Stimulated activated CD4-positive, alpha-beta T cell treated with anti-CD3 and anti-CD28 coated beads, TNF-alpha, amount 100 ng/mL, for 1 hour (primary cell): ENCODE measurements around the gene TEAD4.
A peak's percentile ranks its signal among the peaks of the same experiment; 100 is the strongest.

ENCODE experiments used
- DNase-seq, 3 donors: peaks; one replicate each; pipeline ENCODE4 v3.0.0-alpha.2; 2020; ENCODE audit warnings: low read depth in 3 of 3, low spot score in 1 of 3

Gene TEAD4

DNA sequence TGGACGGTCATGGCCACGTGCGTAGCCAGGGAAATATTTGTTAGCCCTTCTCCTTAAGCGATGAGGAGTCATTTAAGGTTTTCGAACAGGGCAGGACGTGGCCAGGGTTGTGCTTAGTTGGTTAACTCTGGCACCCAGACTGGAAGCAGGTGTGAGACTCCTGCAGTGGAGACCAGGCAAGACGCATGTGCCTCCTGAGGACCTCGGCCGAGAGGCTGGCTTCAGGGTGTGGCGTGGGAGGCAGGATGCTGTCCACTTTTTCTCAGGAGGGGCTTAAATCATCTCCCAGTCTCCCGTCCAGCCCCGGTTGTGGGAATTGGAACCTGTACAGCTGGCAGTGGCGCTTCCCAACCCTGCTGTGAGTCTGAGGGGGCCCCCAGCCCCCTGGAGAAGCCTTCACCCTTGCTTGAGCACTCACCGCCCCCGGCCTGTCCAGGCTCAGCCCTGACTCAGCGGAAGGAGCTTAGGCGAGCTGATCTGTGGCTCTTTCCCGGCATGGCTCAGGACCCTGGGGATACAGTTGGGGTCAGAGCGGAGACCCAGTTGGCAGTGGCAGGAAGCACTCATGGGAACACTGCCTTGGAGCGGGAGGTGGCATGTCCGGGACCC is 71.7 kb downstream of the TEAD4 start:
- no peak for DNase-seq

GRCh38 chr12:3032161-3032560 is 73.0 kb downstream of the TEAD4 start:
- no peak for DNase-seq

- DNase-seq = no peak
These were observed 73.8 kb downstream of the TEAD4 start for GRCh38 chr12:3032770-3033538.

DNA sequence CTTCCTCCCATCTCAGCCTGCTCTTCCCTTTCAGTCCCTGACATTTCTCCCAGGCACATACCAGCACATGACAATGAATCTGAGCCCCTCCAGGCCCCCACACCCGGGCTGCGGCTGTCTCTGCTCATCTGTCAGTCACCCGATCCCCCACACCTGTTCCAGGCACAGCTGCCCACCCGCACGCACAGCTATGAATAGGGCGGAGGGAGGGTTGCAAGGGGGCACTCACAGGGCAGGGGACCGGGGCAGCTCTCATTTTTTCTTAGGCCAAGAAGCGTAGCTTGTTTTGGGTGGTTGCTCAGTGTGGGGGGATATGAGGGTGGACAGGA is 74.3 kb downstream of the TEAD4 start:
- DNase-seq = no peak

- no peak for DNase-seq
These were observed 75.0 kb downstream of the TEAD4 start for GRCh38 chr12:3034067-3034750.

DNA sequence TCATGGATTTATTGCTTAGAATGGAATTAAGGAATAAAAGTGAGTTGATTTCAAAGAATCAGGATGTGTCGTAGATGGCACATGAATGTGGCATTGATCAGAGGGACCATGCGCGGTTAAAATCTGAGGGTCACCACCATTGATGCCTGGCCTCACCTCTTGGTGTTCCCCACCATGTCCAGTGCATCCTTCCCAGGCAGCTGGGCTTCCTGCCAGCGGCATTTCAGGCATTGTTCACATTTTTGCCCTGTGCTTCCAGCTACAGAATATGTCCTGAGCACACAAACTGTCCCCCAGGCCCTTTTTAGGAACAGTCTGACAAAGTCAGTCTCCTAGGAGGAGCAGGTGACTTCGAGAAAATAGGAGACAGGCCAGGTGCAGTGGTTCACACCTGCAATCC is 76.0 kb downstream of the TEAD4 start:
- no peak for DNase-seq

- no peak for DNase-seq
These were observed 76.9 kb downstream of the TEAD4 start for GRCh38 chr12:3035815-3036702.

DNA sequence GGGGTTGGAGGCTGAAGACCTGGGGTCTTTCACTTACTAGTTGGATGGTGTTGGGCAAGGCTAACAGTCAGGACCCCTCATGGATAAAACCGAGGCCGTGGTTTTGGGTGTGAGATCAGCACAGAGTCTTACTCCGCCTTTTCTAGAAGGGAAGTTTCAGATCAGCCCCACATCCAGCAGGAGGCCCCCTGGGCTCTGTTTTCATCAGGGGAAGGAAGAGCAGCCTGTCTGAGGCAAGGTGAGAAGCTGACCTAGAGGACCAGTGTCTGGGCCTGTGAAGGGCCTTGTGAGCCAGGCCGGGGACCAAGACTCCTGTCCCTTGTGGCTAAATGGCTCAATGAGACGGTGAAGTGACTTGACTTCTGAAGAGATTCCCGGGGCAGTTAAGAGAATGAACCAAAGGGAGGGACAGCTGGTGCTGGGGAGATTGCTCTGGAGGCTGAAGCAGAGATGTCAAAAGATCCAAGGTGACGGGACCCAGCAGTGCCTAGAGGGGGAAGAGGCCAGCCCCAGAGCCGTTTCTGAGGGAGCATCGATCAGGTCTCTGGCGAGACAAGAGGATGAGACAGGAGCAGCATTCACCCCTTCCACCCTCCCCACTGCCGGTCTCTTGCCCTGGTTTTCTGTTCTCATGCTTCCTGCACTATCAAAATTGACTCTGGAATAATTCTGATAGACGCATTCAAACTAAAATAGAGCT is 77.9 kb downstream of the TEAD4 start:
- DNase-seq = no peak

GRCh38 chr12:3038166-3038565 is 79.0 kb downstream of the TEAD4 start:
- DNase-seq = no peak

DNA sequence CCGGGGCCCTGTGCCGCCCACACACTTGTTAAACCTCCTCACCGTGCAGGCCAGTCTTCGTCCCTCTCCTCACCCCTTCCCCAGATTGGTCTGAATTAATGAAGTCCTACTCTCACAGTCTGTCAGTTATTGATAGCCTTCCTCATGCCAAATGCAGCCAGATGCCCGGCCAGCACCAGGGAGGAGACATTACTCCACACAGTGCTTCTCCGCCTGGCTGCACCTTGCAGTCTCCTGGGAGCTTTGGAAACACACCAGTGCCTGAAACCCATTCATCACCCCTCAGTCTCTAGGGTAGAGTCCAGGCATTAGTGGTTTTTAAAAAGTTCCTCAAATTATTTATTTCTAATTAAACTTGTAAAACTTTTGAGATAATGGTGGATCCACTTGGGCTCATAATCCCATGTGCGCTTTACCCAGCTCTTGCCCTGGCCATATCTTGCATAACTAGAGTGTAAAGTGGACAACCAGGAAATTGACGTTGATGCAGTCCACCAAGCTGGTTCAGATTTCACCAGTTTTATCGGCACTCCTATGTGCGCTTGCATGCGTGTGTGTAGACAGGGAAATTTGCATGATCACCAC is 79.8 kb downstream of the TEAD4 start:
- DNase-seq = no peak

GRCh38 chr12:3040026-3040656 is 80.9 kb downstream of the TEAD4 start:
- DNase-seq = no peak

DNA sequence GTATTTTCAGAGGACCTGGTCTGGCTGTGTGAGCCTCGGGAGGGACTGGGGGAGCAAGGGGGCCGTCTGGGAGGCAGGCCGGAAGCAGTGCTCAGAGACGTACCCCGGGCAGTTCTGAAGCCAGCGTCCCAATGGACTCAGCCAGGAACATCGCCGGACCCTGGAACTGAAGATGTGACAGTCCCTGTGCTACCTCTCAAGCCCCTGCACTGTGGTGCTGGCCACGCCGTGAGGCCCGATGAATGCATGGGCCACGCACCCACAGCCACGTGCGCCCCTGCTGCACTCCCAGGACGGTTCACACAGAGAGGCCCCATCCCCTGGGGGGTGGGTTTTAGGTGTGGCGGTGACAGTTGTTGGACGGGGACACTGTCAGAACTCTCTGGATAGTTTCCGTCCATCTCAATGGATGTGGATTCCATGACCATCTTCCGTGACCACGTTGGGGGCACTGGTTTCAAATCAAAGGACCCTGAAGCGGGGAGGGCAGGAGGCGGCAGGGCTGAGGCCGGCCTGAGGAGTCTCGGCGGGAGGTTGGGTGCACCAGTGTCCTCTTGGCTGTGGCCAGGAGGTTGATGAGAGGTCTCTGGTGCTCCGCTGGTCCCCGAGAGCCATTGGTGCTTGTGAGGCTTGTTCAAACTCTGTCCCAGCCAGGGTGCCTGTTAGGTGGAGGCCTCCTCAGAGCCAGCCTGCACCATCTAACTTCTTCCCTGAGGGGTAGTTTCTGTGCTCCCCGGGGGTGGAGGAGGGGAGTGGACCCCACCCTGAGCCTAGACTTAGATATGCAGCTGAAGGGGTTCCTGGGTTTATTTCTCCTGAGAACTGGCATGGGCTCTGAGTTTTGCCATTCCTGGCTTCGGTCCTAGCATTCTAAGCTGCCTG is 81.7 kb downstream of the TEAD4 start:
- no peak for DNase-seq

- DNase-seq = peak in 2 of 3 donors; percentile 5 to 21
These were observed 82.5 kb downstream of the TEAD4 start for GRCh38 chr12:3041558-3042164.

DNA sequence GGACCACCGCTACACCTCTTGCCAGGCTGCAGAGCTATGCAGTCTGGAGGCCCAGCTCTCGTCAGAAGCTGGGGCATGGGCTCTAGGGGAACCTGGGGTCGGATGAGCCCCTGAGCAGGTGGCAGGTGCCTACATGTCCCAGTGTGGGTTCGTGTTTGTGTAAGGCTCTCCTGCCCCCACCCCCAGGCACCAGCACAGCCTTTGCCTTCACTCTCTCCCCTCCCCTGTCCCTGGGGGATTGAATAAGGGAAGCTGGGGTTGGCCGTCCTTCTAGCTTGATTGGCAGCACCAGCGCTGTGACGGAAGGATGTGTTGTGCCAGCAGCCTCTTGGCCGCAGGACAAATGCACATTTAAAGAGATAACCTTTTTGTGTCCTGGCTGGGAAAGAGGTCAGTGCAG is 83.2 kb downstream of the TEAD4 start:
- no peak for DNase-seq

GRCh38 chr12:3042826-3043225 is 83.6 kb downstream of the TEAD4 start:
- no peak for DNase-seq

GRCh38 chr12:3043406-3043805 is 84.2 kb downstream of the TEAD4 start:
- no peak for DNase-seq

- DNase-seq = no peak
These were observed 85.0 kb downstream of the TEAD4 start for GRCh38 chr12:3044141-3044630.

DNA sequence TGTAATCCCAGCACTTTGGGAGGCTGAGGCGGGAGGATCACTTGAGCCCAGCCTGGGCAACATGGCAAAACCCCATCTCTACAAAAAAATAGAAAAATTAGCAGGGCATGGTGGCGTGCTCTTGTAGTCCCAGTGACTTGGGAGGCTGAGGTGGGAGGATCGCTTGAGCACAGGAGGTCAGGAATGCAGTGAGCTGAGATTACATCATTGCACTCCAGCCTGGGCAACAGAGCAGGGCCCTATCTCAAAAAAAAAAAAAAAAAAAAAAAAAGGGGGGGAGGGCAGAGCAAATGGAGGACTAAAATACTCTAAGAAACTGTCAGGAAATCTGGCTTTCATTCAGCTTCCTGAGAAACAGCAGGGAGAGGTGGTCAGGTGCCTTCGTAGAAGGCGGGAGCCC is 86.3 kb downstream of the TEAD4 start:
- no peak for DNase-seq
